Activated CD4-positive, alpha-beta T cell treated with anti-CD3 and anti-CD28 coated beads for 48 hours (primary cell): ENCODE results near the gene NNMT.

ENCODE experiments used
- DNase-seq: peaks from one replicate; pipeline ENCODE4 v3.0.0-alpha.2; 2020

Gene NNMT

GRCh38 chr11:114285599-114285998 is 10.6 kb upstream of the NNMT start:
- no peak for DNase-seq

- no peak for DNase-seq
Observed at GRCh38 chr11:114286229-114286628, 10.0 kb upstream of the NNMT start.

- DNase-seq = no peak
Observed at GRCh38 chr11:114287154-114287553, 9.0 kb upstream of the NNMT start.

GRCh38 chr11:114288136-114288535 is 8.1 kb upstream of the NNMT start:
- DNase-seq = no peak

- no peak for DNase-seq
Observed at GRCh38 chr11:114289779-114290178, 6.4 kb upstream of the NNMT start.

GRCh38 chr11:114290503-114291235 is 5.5 kb upstream of the NNMT start:
- no peak for DNase-seq

- DNase-seq = no peak
Observed at GRCh38 chr11:114291381-114291780, 4.8 kb upstream of the NNMT start.

GRCh38 chr11:114291842-114292680 is 4.1 kb upstream of the NNMT start:
- DNase-seq = no peak

GRCh38 chr11:114293201-114293711 is 2.9 kb upstream of the NNMT start:
- DNase-seq = no peak

- DNase-seq = no peak
Observed at GRCh38 chr11:114296605-114297372, 590 bp downstream of the NNMT start.

GRCh38 chr11:114297806-114298709 is 1.9 kb downstream of the NNMT start:
- no peak for DNase-seq

GRCh38 chr11:114298710-114299109 is 2.5 kb downstream of the NNMT start:
- DNase-seq = no peak

- DNase-seq = no peak
Observed at GRCh38 chr11:114301088-114301487, 4.9 kb downstream of the NNMT start.

- DNase-seq = no peak
Observed at GRCh38 chr11:114301927-114302326, 5.7 kb downstream of the NNMT start.

GRCh38 chr11:114302663-114303062 is 6.5 kb downstream of the NNMT start:
- no peak for DNase-seq

- DNase-seq = no peak
Observed at GRCh38 chr11:114304065-114304464, 7.9 kb downstream of the NNMT start.

- DNase-seq = no peak
Observed at GRCh38 chr11:114304969-114305368, 8.8 kb downstream of the NNMT start.

- DNase-seq = no peak
Observed at GRCh38 chr11:114307524-114308203, 11.5 kb downstream of the NNMT start.

GRCh38 chr11:114308689-114309089 is 12.5 kb downstream of the NNMT start:
- DNase-seq = no peak

- no peak for DNase-seq
Observed at GRCh38 chr11:114309517-114309916, 13.3 kb downstream of the NNMT start.

- DNase-seq = no peak
Observed at GRCh38 chr11:114310095-114310494, 13.9 kb downstream of the NNMT start.

GRCh38 chr11:114311946-114312345 is 15.7 kb downstream of the NNMT start:
- DNase-seq = no peak
